Chondrocyte (in vitro differentiated cells): Measurements from ENCODE around the gene NR2C2. TPM values are rescaled to one million over a fixed set of nuclear protein-coding genes. Genes with fewer than 3 reads are reported as not detected.

Experiments used
- DNase-seq: peaks from one replicate; pipeline ENCODE4 v3.0.0; 2021; ENCODE audit warnings: mixed read lengths, low spot score
- H3K27ac Mint-ChIP-seq: one replicate; pipeline ENCODE4 v1.8.0; 2021; ENCODE audit warnings: mild to moderate bottlenecking, moderate library complexity, mixed read lengths; ENCODE audit not compliant: unreplicated experiment
- H3K27me3 Mint-ChIP-seq: 2 replicates; pipeline ENCODE4 v1.8.0; 2021; ENCODE audit warnings: low read depth, mixed read lengths
- H3K36me3 Mint-ChIP-seq: 2 replicates; pipeline ENCODE4 v1.8.0; 2021; ENCODE audit warnings: low read depth, mixed read lengths
- H3K4me1 Mint-ChIP-seq: 2 replicates; pipeline ENCODE4 v1.8.0; 2021; ENCODE audit warnings: low read depth, mild to moderate bottlenecking, mixed read lengths
- H3K4me3 Mint-ChIP-seq: one replicate; pipeline ENCODE4 v1.8.0; 2021; ENCODE audit warnings: mild to moderate bottlenecking, moderate library complexity, mixed read lengths; ENCODE audit not compliant: unreplicated experiment
- H3K9me3 Mint-ChIP-seq: 2 replicates; pipeline ENCODE4 v1.8.0; 2021; ENCODE audit warnings: low read depth, mixed read lengths
- total RNA-seq: library from RNA; stranded (reverse); gene quantifications from 3 replicates; pipeline ENCODE4 v1.2.1, GENCODE V29; 2021
- TF ChIP-seq, protein P1 (sequence below): fragments of 200-600 bp; sonication (generic); IDR thresholded peaks from 2 replicates; pipeline ENCODE4 v1.5.0; 2021; ENCODE audit warnings: antibody characterized with exemption, mild to moderate bottlenecking, moderate library complexity

Gene NR2C2
- total RNA-seq, 1 donor from 2014 or later: 42.5 TPM

DNA sequence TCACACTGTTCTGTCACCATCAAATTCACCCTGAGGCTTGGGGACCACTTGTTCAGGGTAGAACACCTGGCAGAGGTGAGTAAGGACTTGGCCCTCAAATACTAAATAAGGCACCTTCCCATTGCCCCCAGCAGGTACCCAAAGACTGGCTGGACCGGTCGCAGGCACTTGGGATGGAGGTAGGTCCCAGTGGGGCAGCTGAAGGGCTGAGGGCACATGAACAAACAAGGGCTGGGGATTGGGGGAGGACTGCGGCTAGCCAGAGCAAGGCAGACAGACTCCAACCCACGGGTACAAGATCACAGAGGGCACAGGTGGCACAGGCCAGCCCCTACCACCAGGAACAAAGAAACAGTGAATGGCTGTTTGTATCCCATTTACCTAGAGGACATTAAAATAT, 115.9 kb downstream of the NR2C2 start:
- H3K36me3 Mint-ChIP-seq: peaks cover 7% of the 10 kb centered on the region
- H3K4me1 Mint-ChIP-seq: peaks cover 22% of the 10 kb centered on the region
- no peaks in the 10 kb centered on the region for H3K27me3 Mint-ChIP-seq
- no peak for DNase-seq
- peak overlapping the region; percentile 36 for H3K27ac Mint-ChIP-seq
- H3K9me3 Mint-ChIP-seq: no peaks in the 10 kb centered on the region
- peak overlapping the region; percentile 27 for H3K4me3 Mint-ChIP-seq
- TF ChIP-seq, protein P1, sequence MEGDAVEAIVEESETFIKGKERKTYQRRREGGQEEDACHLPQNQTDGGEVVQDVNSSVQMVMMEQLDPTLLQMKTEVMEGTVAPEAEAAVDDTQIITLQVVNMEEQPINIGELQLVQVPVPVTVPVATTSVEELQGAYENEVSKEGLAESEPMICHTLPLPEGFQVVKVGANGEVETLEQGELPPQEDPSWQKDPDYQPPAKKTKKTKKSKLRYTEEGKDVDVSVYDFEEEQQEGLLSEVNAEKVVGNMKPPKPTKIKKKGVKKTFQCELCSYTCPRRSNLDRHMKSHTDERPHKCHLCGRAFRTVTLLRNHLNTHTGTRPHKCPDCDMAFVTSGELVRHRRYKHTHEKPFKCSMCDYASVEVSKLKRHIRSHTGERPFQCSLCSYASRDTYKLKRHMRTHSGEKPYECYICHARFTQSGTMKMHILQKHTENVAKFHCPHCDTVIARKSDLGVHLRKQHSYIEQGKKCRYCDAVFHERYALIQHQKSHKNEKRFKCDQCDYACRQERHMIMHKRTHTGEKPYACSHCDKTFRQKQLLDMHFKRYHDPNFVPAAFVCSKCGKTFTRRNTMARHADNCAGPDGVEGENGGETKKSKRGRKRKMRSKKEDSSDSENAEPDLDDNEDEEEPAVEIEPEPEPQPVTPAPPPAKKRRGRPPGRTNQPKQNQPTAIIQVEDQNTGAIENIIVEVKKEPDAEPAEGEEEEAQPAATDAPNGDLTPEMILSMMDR: no peak

DNA sequence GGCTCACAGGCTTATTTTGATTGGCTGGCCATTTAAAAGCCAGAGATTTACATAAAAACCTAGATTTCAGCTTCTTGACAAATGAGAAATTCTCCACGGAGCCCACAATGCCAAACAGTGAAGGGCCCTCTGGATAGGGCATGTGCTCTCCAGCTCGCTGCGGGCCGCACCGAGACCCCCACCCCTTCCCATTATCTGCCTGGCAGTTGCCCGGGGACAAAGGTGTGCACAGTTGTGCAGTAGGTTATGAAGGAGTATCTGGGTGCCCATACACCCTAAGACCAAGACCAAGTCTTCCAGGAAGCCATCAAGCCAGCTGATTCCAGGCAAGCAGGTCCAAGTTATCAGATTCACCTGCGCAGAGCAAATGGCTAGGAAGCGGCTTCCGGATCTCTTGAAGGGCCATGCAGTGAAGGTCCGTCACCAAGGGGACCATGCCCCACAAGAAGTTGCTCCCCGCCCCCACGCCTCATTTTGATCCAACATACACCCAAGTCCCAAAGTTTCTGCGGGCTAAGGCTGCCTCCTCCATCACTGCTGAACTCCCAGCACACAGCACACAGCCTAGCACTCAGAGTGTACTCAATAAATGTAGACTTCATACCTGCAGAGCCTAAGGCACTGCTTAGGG, 116.4 kb downstream of the NR2C2 start:
- DNase-seq: no peak
- TF ChIP-seq, protein P1: no peak
- peak overlapping the region; percentile 98 for H3K27ac Mint-ChIP-seq
- H3K36me3 Mint-ChIP-seq: peaks cover 2% of the 10 kb centered on the region
- no peaks in the 10 kb centered on the region for H3K9me3 Mint-ChIP-seq
- H3K4me1 Mint-ChIP-seq: peaks cover 22% of the 10 kb centered on the region
- H3K4me3 Mint-ChIP-seq: peak overlapping the region; percentile 97
- no peaks in the 10 kb centered on the region for H3K27me3 Mint-ChIP-seq

DNA sequence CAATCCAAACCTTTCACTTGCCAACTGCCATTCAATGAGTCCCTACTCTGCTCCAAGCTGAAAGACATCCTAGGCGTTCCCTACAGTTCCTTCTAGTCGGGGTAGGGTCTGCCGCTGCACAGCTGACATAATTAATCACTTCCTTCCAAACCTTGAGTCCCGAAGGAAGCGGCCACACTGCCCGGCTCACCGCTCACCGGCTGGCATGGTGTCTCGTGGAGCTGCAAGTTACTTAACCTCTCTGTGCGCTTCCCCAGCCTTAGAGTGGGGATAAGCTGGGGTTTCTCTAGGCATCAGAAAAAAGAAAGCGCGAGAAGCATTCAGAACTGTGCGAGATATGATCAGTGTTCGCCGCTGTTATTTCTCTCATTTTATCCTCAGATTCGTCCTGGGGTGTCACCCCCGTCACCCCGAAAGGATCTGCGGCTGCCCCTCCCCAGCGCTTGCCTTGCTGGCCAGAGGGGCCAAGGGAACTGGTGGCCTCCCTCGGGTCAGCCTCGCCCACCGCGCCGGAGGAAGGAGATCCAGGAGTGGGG, 117.0 kb downstream of the NR2C2 start:
- TF ChIP-seq, protein P1: no peak
- H3K27ac Mint-ChIP-seq: peak overlapping the region; percentile 98
- DNase-seq: no peak
- peak overlapping the region; percentile 97 for H3K4me3 Mint-ChIP-seq
- no peaks in the 10 kb centered on the region for H3K9me3 Mint-ChIP-seq
- H3K27me3 Mint-ChIP-seq: no peaks in the 10 kb centered on the region
- peaks cover 22% of the 10 kb centered on the region for H3K4me1 Mint-ChIP-seq
- H3K36me3 Mint-ChIP-seq: peaks cover 2% of the 10 kb centered on the region

DNA sequence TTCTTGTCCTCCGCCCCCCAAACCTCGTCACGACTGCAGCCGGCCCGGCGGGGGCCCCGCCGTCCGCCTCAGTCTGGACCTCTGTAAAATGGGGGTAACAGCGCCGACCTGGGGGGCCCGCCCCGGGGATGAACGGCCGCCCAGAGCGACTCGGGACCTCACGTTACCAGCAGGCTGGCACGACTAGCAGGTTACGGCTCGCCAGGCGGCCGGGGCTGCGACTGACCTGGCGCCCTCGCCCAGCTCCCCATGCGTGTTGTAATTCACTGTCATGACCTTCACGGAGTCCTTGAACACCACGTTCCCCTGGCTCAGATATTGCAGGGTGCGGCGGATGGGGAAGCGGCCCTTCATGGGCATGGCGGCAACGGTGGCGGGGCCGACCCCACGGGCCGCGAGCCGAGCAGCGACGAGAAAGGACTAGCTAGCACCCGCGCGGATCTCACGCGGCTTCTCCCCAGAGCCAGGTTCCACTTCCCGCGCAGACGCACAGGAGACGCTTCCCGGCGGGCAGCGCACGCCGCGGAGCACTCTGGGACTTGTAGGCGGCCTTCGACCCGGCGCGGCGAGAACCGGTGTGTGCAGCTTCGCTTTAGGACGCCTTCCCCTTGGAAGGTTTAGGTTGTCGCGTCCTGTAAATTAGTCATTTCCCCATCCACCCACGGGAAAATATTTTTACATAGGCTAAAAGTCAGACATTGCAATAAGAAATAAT, 117.6 kb downstream of the NR2C2 start, which contains the start of gene MRPS25:
Gene MRPS25 (minus strand): TSS at position 481 of the 715 bp plus-strand sequence. CDS start 121 bp downstream, at position 360.
- TF ChIP-seq, protein P1: no peak
- peak; percentile 97 for DNase-seq
- peaks cover 22% of the 10 kb centered on the region for H3K4me1 Mint-ChIP-seq
- peak within 1 kb of the TSS; percentile 98 for H3K27ac Mint-ChIP-seq
- H3K27me3 Mint-ChIP-seq: no peaks in the 10 kb centered on the region
- peak within 1 kb of the TSS; percentile 97 for H3K4me3 Mint-ChIP-seq
- H3K36me3 Mint-ChIP-seq: peaks cover 2% of the 10 kb centered on the region
- no peaks in the 10 kb centered on the region for H3K9me3 Mint-ChIP-seq

DNA sequence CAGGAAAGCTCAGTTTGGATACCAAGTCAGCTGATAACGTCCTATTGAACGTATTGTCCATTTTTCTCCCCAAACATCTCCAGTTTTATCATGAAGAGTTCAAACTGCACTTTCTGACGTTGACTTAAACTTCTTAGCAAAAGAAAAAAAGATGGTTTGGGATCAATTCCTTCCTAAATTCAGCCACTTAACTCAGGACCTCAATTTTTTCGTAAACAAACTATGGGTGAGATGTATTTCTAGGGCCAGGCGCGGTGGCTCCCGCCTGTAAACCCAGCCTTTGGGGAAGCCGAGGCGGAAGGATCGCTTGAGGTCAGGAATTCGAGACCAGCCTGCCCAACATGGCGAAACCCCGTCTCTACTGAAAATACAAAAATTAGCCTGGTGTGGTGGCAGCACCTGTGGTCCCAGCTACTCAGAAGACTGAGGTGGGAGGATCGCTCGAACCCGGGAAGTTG, 118.2 kb downstream of the NR2C2 start:
- no peaks in the 10 kb centered on the region for H3K27me3 Mint-ChIP-seq
- DNase-seq: no peak
- H3K27ac Mint-ChIP-seq: peak overlapping the region; percentile 98
- H3K9me3 Mint-ChIP-seq: no peaks in the 10 kb centered on the region
- H3K4me3 Mint-ChIP-seq: peak overlapping the region; percentile 97
- TF ChIP-seq, protein P1: no peak
- peaks cover 7% of the 10 kb centered on the region for H3K36me3 Mint-ChIP-seq
- H3K4me1 Mint-ChIP-seq: peaks cover 22% of the 10 kb centered on the region
